Inflammatory macrophage treated with lipopolysaccharide for 1 hour (primary cell): ENCODE results near the gene SLC44A3.
"Not testable (repeated sequence)": the region's sequence is repeated elsewhere in the genome, so short reads cannot be mapped to it uniquely, and the experiment has no call there.

Experiments used
- DNase-seq, 2 donors: peaks; one replicate each; pipeline ENCODE4 v3.0.0-alpha.2; 2020 to 2022

The SLC44A3 gene

GRCh38 chr1:94840381-94840780, 20.2 kb downstream of the SLC44A3 start:
- DNase-seq = not testable (repeated sequence)

GRCh38 chr1:94840808-94841207, 20.7 kb downstream of the SLC44A3 start:
- no peak for DNase-seq

- no peak for DNase-seq
Measured at GRCh38 chr1:94843430-94843829, 23.3 kb downstream of the SLC44A3 start.

- no peak for DNase-seq
Measured at GRCh38 chr1:94843846-94844245, 23.7 kb downstream of the SLC44A3 start.

- DNase-seq = no peak
Measured at GRCh38 chr1:94846308-94846707, 26.2 kb downstream of the SLC44A3 start.

GRCh38 chr1:94851571-94851970, 31.4 kb downstream of the SLC44A3 start:
- DNase-seq = no peak

- no peak for DNase-seq
Measured at GRCh38 chr1:94852788-94853187, 32.6 kb downstream of the SLC44A3 start.

- peak; percentile 77 to 91 for DNase-seq
Measured at GRCh38 chr1:94854458-94855306, 34.5 kb downstream of the SLC44A3 start.

GRCh38 chr1:94855307-94855700, 35.1 kb downstream of the SLC44A3 start:
- no peak for DNase-seq

- no peak for DNase-seq
Measured at GRCh38 chr1:94856004-94856403, 35.8 kb downstream of the SLC44A3 start.

- DNase-seq = no peak
Measured at GRCh38 chr1:94856868-94857267, 36.7 kb downstream of the SLC44A3 start.

- DNase-seq = no peak
Measured at GRCh38 chr1:94858276-94858675, 38.1 kb downstream of the SLC44A3 start.

- DNase-seq = no peak
Measured at GRCh38 chr1:94859174-94859573, 39.0 kb downstream of the SLC44A3 start.

GRCh38 chr1:94862718-94863117, 42.6 kb downstream of the SLC44A3 start:
- no peak for DNase-seq

- peak in 1 of 2 donors; percentile 2 for DNase-seq
Measured at GRCh38 chr1:94863297-94863911, 43.2 kb downstream of the SLC44A3 start.

GRCh38 chr1:94863919-94864318, 43.8 kb downstream of the SLC44A3 start:
- no peak for DNase-seq

- no peak for DNase-seq
Measured at GRCh38 chr1:94864821-94865220, 44.7 kb downstream of the SLC44A3 start.

GRCh38 chr1:94865360-94865759, 45.2 kb downstream of the SLC44A3 start:
- no peak for DNase-seq

GRCh38 chr1:94866164-94866807, 46.1 kb downstream of the SLC44A3 start:
- DNase-seq = no peak

- no peak for DNase-seq
Measured at GRCh38 chr1:94871031-94871430, 50.9 kb downstream of the SLC44A3 start.

- no peak for DNase-seq
Measured at GRCh38 chr1:94872771-94873495, 52.8 kb downstream of the SLC44A3 start.

- no peak for DNase-seq
Measured at GRCh38 chr1:94873520-94874351, 53.6 kb downstream of the SLC44A3 start.
